ENCODE data around the gene ACKR3. TPM values are rescaled to one million over a fixed set of nuclear protein-coding genes. Genes with fewer than 3 reads are reported as not detected.

Gene ACKR3
- total RNA-seq, 1 experiment from 2014 or later, result not detected

GRCh38 chr2:236573066-236573929 lies 3.7 kb downstream of the ACKR3 start:
- ATAC-seq, result no peak
- H3K4me3 ChIP-seq (ENCODE audit: low read depth in 2 of 2, low read length in 2 of 2), result no peak overlapping the region
- no peaks in the 10 kb centered on the region for H3K36me3 ChIP-seq (ENCODE audit: control insufficient read depth, insufficient read depth, low read length)
- H3K27me3 ChIP-seq (ENCODE audit: control insufficient read depth, insufficient read depth, low read length), result peaks cover 24% of the 10 kb centered on the region
- H3K4me1 ChIP-seq (ENCODE audit: control insufficient read depth, insufficient read depth, low read length), result peaks cover 9% of the 10 kb centered on the region
- no peak overlapping the region for H3K27ac ChIP-seq (ENCODE audit: low read length)
- no peak for TF ChIP-seq TCF7L2 (IDR thresholded peaks at IDR 0.05; ENCODE audit: low read depth, low read length)
- no peak for TF ChIP-seq POLR2AphosphoS5 (IDR thresholded peaks at IDR 0.05; ENCODE audit: low read depth, low read length)
- no peak for TF ChIP-seq REST (IDR thresholded peaks at IDR 0.05; ENCODE audit: insufficient read depth in 1 of 2, low read depth in 2 of 2, low read length in 1 of 2)
- TF ChIP-seq CTCF (IDR thresholded peaks at IDR 0.05), result no peak
- TF ChIP-seq SIN3A (IDR thresholded peaks at IDR 0.05; ENCODE audit: borderline replicate concordance, insufficient read depth, low read depth, low read length), result no peak
- H3K9me3 ChIP-seq (ENCODE audit: control insufficient read depth, insufficient read depth, low read depth, low read length), result no peaks in the 10 kb centered on the region
- in situ Hi-C loops (cut with HindIII; ENCODE audit: low pct_unique_long_range_greater_than_20kb, low sequenced_read_pairs), result no loop called here
- CTCF ChIA-PET, result no interaction called here
- BruUV-seq (replicated peaks), result no TSS peak
- intact Hi-C loops (cut with micrococcal nuclease; ENCODE audit: unreplicated experiment), result no loop called here
- no peak for DNase-seq (ENCODE audit: low read depth, low spot score)
- POLR2A ChIA-PET, result no interaction called here

GRCh38 chr2:236574000-236574399 lies 4.4 kb downstream of the ACKR3 start:
- ChIA-PET POLR2A (no interaction called here), CTCF (no interaction called here)
- Histone ChIP-seq H3K36me3 (ENCODE audit: control insufficient read depth, insufficient read depth, low read length) (no peaks in the 10 kb centered on the region), H3K27ac (ENCODE audit: low read length) (no peak overlapping the region), H3K4me1 (ENCODE audit: control insufficient read depth, insufficient read depth, low read length) (peaks cover 4% of the 10 kb centered on the region), H3K9me3 (ENCODE audit: control insufficient read depth, insufficient read depth, low read depth, low read length) (no peaks in the 10 kb centered on the region), H3K27me3 (ENCODE audit: control insufficient read depth, insufficient read depth, low read length) (peaks cover 19% of the 10 kb centered on the region), H3K4me3 (ENCODE audit: low read depth in 2 of 2, low read length in 2 of 2) (no peak overlapping the region)
- no peak for ATAC-seq
- DNase-seq (ENCODE audit: low read depth, low spot score), result no peak
- intact Hi-C loops (cut with micrococcal nuclease; ENCODE audit: unreplicated experiment) (no loop called here), in situ Hi-C loops (cut with HindIII; ENCODE audit: low pct_unique_long_range_greater_than_20kb, low sequenced_read_pairs) (no loop called here)
- TF ChIP-seq TCF7L2 (IDR thresholded peaks at IDR 0.05; ENCODE audit: low read depth, low read length) (no peak), POLR2AphosphoS5 (IDR thresholded peaks at IDR 0.05; ENCODE audit: low read depth, low read length) (no peak), REST (IDR thresholded peaks at IDR 0.05; ENCODE audit: insufficient read depth in 1 of 2, low read depth in 2 of 2, low read length in 1 of 2) (no peak), SIN3A (IDR thresholded peaks at IDR 0.05; ENCODE audit: borderline replicate concordance, insufficient read depth, low read depth, low read length) (no peak), CTCF (IDR thresholded peaks at IDR 0.05) (no peak)
- no TSS peak for BruUV-seq (replicated peaks)
